Measurements from ENCODE around the gene ANK3.

GRCh38 chr10:60303778-60304177 is 85.9 kb downstream of the ANK3 start:
- TF ChIP-seq CTCF (IDR thresholded peaks at IDR 0.05) (no peak), POLR2A (IDR thresholded peaks at IDR 0.05) (no peak)

Measured in uterus (tissue), 2 donors.